ENCODE results near the gene RALGAPA1. TPM values are rescaled to one million over a fixed set of nuclear protein-coding genes. Genes with fewer than 3 reads are reported as not detected.
"Not testable (repeated sequence)": the region's sequence is repeated elsewhere in the genome, so short reads cannot be mapped to it uniquely, and the experiment has no call there.

The RALGAPA1 gene
- total RNA-seq, 1 donor from 2014 or later: 63.1 TPM

DNA sequence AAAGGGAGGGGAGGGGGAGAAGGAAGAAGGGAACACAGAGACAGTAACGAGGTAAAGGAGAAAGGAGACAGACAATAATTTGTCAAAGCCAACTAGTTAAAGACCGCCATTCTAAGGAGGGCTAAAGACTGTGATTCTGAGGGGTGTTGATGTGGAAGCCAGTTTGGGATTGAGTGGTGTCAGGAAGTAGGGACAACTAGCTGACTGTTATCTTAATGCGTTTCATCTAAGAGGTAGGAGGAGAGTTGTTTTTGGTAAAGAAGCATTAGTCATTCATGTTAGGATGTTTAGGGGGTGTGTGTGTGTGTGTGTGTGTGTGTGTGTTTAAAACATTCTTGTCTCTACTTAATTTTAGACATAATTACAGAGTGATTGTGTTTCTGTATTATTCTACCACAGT is 180.1 kb downstream of the RALGAPA1 start:
- no peak for DNase-seq (ENCODE audit: low spot score)

DNA sequence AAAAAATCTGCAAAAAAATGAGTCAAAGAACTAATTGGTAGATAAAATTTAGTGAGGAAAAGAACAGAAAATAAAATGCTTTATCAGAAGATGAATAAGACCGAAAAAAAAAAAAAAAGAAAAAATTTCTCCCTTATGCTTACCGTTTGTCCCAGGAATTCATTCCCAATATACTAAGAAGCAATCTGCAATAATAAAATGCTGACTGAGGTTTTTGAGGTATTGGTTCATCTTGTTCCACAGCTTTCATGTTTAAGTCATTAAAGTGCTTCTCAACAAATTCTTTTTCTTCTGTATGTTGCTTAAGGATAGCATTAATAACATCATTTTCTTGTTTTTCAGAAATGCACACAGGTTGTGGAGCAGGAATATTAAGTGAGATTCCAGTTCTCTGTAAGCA is 182.1 kb downstream of the RALGAPA1 start:
- DNase-seq (ENCODE audit: low spot score): not testable (repeated sequence)

DNA sequence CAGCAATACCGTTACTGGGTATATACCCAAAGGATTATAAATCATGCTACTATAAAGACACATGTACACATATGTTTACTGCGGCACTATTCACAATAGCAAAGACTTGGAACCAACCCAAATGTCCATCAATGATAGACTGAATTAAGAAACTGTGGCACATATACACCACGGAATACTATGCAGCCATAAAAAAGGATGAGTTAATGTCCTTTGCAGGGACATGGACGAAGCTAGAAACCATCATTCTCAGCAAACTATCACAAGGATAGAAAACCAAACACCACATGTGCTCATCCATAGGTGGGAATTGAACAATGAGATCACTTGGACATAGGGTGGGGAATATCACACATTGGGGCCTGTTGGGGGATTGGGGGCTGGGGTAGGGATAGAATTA is 187.1 kb downstream of the RALGAPA1 start:
- not testable (repeated sequence) for DNase-seq (ENCODE audit: low spot score)

DNA sequence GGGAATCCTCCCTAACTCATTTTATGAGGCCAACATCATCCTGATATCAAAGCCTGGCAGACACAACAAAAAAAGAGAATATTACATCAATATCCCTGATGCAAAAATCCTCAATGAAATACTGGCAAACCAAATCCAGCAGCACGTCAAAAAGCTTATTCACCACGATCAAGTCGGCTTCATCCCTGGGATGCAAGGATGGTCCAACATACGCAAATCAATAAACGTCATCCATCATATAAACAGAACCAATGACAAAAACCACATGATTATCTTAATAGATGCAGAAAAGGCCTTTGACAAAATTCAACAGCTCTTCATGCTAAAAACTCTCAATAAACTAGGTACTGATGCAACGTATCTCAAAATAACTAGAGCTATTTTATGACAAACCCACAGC is 189.1 kb downstream of the RALGAPA1 start:
- not testable (repeated sequence) for DNase-seq (ENCODE audit: low spot score)

DNA sequence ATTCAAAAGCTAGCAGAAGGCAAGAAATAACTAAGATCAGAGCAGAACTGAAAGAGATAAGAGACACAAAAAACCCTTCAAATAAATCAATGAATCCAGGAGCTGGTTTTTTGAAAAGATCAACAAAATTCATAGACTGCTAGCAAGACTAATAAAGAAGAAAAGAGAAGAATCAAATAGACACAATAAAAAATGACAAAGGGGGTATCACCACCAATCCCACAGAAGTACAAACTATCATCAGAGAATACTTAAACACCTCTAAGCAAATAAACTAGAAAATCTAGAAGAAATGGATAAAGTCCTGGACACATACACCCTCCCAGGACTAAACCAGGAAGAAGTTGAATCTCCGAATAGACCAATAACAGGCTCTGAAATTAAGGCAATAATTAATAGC is 189.6 kb downstream of the RALGAPA1 start:
- not testable (repeated sequence) for DNase-seq (ENCODE audit: low spot score)

DNA sequence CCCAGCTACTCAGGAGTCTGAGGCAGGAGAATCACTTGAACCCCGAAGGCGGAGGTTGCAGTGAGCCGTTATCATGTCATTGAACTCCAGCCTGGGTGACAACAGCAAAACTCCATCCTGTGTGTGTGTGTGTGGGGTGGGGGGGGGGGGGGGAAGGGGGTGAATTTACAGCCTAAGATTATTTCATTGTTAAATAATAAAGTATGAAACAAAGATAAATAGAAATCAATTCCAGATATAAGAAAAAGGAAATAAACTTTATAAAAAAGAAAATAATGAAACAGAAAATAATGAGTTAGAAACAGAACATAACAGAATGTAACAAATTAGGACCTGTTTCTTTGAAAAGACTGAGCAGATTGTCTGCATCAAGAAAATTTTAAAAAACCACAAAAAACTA is 191.6 kb downstream of the RALGAPA1 start:
- no peak for DNase-seq (ENCODE audit: low spot score)

DNA sequence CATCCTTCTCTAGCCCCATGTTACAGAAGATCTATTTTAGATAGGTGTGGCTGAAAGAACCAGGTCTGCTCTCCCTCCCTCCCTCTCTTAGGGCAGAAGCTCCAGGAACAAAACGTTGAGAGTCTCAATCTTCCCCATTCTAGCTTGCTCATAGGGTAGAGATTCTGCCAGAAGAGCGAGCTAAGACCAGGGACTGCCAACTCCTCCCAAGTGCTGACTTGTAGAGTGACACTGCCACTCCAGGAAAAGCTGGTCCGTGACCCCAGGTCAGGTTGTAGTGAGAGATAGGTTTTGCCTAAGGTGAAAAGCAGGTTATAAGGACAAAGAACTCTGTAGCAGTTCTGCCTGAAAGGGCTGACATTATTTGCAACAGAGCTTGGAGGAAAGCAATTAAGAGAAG is 201.7 kb downstream of the RALGAPA1 start:
- DNase-seq (ENCODE audit: low spot score): no peak

DNA sequence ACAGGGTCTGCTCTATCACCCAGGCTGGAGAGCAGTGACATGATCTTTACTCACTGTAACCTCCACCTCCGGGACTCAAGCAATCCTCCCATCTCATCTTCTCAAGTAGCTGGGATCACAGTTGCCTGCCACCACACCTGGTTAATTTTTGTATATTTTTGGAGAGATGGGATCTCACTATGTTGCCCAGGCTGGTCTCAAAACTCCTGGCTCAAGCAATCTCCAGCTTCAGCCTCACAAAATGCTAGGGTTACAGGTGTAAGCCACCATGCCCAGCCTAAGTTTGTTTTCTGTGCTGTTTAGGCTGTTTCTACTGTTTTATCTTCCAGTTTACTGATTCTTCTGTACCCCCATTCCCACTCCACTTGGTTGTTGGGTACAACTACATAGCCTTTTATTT is 208.8 kb downstream of the RALGAPA1 start:
- no peak for DNase-seq (ENCODE audit: low spot score)

DNA sequence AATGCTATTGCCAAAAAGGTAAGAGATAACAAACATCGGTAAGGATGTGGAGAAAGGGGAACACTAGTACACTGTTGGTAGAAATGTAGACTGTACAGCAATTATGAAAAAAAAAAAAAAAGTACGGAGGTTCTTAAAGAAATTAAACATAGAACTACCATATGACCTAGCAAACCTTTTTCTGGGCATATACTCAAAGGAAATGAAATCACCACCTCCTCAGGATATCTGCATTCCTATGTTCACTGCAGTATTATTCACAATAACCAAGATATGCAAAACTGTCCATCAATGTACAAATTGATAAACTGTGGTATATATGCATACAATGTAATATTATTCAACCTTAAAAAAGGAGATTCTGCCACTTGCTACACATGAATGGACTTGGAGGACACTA is 214.5 kb downstream of the RALGAPA1 start:
- DNase-seq (ENCODE audit: low spot score): no peak

DNA sequence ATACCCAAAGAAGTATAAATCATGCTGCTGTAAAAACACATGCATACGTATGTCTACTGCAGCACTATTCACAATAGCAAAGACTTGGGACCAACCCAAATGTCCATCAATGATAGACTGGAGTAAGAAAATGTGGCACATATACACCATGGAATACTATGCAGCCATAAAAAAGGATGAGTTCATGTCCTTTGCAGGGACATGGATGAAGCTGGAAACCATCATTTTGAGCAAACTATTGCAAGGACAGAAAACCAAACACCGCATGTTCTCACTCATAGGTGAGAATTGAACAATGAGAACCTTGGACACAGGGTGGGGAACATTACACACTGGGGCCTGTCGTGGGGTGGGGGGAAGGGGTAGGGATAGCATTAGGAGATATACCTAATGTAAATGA is 221.7 kb downstream of the RALGAPA1 start:
- DNase-seq (ENCODE audit: low spot score): not testable (repeated sequence)

DNA sequence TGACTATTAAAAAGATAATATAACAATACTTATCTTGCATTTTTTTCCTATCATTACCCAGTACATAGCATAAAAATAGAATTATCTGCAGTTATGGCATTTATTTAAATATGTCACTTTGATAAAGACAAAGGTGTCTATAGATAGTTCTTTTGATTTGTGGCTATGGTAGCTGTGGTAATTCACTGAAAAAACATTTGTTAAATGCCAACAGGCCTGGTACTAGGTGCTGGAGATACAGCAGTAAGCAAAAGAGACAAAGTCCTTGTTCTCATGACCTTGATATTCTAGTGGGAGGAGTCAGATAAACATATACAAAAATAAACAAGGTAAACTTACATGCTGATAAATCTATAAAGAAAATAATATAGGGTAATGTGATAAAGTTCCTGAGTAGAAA is 230.5 kb downstream of the RALGAPA1 start:
- no peak for DNase-seq (ENCODE audit: low spot score)

DNA sequence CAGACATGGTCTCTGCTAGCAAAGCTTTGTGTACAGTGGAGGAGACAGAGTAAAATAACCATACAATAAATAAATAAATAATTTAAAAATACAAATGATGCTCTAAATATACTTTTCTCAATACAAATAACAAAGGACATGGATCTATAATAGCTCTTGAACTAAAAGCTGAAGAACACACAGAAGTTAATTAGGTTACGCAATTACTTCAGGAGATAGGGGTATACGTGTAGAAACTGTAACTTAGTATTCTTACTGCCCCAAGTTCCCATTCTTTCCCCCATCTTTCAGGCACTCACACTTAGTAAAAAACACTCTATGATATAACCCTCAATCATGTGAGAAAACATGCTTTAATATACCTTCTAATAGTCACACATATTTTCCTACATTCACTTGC is 231.0 kb downstream of the RALGAPA1 start:
- DNase-seq (ENCODE audit: low spot score): no peak

DNA sequence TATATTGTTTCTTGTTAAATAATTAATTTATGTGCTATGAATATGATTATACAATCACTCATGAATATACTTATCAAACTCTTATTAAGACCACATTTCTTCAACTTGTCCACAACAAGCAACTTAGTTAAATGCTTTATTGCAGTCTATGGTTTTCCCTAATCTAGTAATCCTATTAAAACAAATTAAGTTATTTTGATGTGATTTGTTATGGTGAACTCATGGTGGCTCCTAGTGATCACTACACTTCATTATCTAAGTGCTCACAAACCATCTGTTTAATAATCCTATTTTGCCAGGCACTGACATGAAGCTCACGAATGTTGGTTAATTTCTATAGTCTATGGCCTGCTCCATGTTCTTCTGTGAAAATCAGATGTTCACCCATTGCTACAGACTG is 232.2 kb downstream of the RALGAPA1 start:
- DNase-seq (ENCODE audit: low spot score): no peak

DNA sequence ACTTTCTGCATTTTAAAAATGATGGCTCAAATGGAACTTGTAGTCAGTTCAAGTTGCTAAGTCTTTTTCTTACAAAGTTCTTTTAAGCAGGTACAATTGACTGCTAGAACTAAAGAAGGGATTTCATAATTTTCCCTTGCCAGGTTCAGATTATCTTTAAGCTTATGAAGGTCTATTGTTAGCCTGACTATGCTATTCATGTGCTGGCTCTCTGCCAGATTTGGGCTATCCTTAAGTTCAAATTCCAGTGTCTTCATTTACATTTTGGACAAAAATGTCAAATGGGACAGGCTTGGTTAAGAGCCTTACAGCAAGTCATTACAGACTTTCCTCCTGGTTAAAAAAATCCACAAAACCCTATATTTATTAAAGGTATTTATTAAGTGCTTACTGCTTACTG is 232.8 kb downstream of the RALGAPA1 start:
- DNase-seq (ENCODE audit: low spot score): no peak

DNA sequence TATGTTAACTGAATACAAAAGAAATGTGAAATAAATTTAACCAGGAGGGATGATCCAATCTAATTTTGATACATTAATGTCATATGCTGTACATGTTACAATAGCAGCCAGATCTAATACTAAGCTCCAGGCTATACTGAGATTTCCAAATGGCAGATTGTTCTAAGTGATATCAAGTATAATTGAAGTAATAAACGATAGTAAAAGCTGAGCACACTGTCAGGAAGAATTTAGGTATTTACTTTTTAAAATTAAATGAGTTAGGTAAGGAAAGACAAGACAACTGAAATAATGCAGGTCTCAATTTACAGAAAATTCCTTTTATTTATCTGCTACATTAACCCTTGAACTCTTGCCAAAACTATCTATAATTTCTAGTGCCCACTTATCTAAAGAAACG is 235.2 kb downstream of the RALGAPA1 start:
- DNase-seq (ENCODE audit: low spot score): no peak

DNA sequence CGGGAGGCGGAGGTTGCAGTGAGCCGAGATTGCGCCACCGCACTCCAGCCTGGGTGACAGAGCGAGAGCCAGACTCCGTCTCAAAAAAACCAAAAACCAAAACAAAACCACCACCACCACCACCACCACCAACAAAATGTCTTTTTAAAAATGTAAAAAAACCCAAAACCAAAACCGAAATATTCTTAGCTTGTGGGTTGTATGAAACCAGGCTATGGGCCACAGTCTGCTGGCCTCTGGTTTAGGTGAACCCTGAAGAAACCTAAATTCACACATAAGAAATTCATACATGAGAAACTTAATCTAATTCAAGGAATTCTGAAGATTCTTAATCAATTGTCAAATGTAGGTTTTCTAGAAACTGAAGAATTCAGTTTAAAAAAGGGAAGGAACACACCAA is 237.5 kb downstream of the RALGAPA1 start:
- no peak for DNase-seq (ENCODE audit: low spot score)

DNA sequence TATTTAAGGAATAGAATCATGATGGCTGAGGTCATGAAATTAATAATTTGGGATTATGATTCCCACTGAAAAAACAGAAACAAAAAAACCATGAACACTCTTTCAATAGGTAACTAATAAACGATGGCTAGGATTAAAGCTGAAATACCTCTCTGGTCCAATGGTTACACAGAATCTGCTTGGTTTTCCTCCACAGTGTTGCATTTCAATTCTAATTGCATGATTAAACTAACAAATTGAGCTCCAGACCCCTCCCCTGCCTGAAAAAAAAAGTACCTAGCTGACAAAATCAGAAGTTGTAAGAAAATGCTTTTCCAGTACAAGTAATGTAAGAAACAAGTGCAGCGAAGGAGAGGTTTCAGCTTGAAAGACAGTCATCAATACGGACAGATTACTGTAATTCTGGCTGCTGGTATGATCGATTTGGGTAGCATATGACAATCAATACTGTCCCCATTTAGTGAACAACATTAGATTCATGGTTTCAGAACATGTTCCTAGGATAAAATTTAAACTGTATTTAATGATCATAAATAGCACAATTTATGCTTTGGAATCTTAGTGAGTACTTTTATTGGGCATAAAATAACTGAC is 243.1 kb downstream of the RALGAPA1 start:
- DNase-seq (ENCODE audit: low spot score): no peak

DNA sequence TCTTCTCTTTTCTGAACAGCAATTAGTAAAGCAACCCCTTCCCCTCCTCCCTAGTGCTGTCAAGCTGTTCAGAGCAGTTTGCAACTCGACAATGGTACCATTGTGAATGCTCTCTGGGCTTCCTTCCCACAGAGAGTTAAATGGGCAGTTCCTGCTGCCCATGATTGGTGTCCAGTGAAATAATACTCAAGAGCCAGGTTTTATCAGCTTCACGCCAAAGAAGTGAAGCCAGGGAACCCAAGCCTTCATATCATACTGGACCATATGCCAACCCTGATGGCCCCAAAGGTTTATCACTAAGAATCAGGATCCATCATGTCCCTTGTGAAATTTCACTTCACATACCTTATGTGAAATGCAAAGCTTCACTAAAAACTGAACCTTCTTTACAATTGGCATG is 250.4 kb downstream of the RALGAPA1 start:
- DNase-seq (ENCODE audit: low spot score): no peak

DNA sequence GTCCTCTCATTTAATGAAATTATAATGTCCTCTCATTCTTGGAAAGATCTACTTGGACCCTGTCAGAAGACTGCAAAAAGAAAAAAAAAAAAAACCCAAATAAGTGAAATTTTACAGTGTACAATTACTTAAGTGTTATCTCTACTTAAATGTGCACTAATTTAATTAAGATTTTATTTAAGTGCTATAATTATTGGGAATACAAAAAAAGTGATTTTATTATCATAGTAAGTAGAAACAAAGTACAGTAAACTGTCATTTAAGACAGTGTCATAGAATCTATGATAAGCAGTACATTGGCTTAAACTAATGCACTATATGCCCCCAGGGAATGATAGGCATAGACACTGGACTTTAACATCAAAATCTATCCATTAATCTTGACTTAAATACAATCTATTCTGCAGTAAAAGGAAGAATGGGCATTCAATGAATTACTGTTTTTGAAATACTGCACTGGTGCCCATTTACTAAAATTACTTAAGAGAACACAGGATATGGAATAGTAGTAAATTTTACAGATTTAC is 251.8 kb downstream of the RALGAPA1 start:
- DNase-seq (ENCODE audit: low spot score): no peak

DNA sequence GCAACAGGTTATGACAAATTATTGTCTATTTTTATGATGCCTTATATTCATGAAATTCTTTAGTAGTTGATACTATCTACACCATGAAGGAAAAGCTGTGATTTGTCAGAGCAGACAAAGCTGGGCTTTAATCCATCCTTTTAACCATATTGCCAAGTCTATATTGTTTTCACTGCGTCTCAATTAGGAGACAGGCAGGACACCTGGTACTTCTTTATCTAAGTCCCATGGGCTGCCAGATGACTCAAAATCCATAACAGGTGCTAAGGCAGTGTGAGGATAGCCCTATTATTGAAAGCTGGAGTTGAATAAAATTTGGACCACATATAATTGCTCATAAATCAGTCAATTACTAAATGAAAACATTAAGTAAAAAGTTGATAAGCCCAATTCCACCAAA is 252.5 kb downstream of the RALGAPA1 start:
- no peak for DNase-seq (ENCODE audit: low spot score)

DNA sequence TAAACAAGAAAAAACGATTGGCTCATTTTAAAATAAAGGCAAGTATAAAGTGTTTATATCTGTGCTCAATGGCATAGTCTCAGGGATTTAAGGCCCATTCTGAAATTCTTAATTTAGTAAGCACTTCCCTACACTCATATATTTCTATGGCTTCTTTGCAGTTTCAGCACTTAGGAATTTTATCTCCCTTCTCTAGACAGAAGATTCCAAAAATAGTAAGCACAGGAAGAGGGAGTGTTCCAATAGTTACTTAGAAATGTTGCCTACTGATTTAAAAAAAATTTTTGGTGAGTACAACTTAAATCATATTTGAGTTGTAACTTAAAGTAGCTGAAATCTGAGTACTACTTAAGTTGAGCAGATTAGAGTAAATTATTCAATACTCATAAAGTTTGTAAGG is 255.3 kb downstream of the RALGAPA1 start:
- no peak for DNase-seq (ENCODE audit: low spot score)

DNA sequence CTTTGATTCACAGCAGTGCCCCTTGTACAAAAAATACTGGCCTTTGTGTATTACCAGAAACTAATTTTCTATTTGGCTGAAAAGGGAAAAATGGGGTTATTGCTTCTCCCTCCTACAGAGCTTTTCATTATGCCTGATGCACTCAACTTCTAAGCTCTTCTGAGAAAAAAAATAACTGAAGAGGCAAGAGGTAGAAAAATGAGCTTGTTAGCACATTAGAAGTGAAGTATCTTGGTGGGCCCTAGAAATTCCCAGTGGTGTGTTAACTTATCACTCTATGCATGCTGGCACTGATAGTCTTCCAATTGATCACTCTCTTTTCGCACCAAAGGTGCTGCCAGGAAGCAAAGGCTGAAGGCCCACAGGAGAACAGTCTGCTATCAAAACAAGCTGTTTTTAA is 258.0 kb downstream of the RALGAPA1 start:
- no peak for DNase-seq (ENCODE audit: low spot score)

DNA sequence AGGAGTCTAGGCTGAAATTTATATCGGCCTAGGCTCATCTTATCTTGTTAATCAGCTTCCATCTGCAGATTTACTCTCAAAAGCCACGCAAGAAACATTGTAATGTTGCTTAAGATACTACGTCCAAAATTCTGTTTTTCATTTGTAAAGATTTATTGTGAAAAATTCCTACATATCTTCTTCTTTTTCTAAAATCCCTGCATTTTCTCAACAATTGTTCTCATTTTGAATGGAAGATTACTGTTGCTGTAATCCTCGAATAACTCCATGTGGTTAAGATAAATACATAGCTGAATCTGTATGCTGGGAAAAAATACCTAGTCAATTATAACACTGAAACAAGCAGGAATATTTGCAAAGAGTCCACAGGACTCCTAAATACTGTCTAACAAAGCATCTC is 259.5 kb downstream of the RALGAPA1 start:
- no peak for DNase-seq (ENCODE audit: low spot score)

DNA sequence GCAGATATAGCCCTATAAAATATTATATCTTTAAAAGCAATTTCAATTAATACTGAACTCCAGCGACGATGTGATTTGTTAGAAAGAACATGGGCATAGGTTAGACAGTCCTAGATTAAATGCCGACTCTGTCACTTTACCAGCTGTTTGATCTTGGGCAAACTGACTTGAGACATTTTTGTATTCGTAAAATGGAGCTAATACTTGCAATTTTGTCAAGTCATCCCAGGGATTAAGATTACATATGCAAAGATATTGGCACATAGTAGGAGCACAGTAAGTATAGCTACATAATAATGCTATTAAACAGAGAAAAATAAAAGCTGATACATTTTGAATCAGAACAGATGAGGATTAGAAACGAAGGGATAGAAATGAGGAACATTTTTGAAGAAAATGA is 266.1 kb downstream of the RALGAPA1 start:
- DNase-seq (ENCODE audit: low spot score): no peak
